GM18519 (cell line): ENCODE data around the gene BRINP1.

Experiments
- ATAC-seq: cut with Tn5 transposase; IDR thresholded peaks from one replicate; pipeline ENCODE4 v1.9.1; 2021; ENCODE audit warnings: mild to moderate bottlenecking, moderate library complexity; ENCODE audit not compliant: unreplicated experiment, low FRiP score

The BRINP1 gene

DNA sequence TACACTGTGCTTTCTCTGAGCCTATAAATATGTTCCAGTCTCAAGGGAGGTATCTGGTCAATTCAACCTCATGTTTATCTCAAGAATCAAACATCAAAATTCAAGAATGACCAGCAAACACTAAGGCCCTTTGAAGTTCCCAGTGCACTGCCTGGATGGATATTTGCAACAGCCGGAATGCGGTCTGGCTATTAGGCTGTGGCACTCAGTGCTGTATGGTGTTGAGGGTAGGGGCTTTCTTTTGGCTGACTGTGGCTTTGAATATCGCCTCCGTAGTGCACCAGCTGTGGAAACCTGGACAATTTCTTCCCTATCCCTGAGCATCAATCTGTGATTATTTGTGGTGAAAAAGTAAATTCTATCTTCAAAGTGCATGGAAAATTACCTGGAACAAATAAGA lies 220.4 kb downstream of the BRINP1 start:
- no peak for ATAC-seq

DNA sequence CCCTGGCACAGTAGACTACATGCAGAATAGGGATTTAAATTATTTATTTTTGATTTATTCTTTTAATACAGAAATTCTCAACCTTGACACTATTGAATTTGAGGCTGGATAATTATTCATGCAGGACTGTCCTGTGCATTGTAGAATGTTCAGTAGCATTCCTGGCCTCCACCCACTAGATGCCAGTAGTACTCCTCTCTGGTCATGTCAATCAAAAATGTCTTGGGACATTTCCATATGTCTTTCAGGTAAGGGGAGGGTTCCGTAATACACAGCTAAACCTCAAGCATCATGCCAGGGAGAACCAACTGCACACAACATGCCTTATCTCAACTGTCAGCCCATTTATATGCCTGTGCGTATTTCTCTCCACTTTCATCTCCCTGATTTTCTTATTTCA lies 231.8 kb downstream of the BRINP1 start:
- ATAC-seq = no peak

DNA sequence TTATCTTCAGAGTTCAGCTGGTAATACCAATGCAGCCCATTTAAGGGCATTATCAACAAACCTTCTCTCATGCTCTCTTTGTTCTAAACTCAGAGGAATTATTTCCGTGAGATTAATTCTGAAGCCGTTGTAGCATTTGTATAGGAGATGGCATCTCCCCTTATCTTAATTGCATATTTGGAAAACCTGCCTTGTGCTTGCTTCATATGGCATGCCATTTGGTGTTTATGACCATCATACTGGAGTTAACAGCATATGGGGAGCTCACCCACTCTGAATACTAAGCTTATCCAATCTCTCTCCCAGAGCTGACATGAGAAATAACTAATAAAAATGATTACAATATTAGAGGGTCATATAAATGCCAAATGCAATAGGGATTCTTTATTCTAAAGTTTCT lies 243.2 kb downstream of the BRINP1 start:
- no peak for ATAC-seq

DNA sequence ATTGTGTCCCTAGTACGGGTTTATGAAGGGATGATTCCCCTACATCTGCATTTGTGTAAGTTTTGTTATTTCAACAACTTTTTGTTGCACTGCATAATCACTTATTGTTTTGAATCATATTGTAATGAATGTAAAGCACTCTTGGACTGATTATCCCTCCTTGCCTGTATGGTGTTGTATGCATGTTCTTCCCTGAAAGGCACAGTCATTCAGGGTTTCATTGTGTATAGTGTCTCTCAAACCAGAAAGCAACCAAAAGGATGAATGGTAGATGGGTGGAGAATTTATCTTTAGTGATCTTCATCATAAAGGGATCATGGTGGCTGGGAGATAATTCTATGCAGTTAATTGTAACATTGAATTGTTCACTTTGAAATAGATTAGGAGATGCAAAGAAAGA lies 247.3 kb downstream of the BRINP1 start:
- no peak for ATAC-seq

DNA sequence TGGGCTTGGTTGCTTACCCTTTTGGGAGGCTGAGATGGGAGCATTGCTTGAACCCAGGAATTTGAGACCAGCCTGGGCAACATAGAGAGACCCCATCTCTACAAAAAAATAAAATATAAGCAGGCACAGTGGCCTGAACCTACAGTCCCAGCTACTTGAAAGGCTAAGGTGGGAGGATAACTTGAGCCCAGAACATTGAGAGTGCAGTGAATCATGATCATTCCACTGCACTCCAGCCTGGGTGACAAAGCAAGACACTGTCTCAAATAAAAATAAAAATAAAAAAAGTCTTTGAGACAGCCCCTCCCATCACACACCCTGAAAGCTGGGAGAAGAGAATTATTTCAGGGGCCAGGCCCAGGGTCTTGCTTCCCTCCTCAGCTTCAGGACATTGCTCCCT lies 251.8 kb downstream of the BRINP1 start:
- no peak for ATAC-seq
